DMS53 treated with DMSO at 0.1 percent for 48 hours (cell line): ENCODE measurements around the gene YY1.
"Not testable (repeated sequence)": the region's sequence is repeated elsewhere in the genome, so short reads cannot be mapped to it uniquely, and the experiment has no call there.

ENCODE experiments used
- DNase-seq: peaks from one replicate; lab custom pipeline; 2025; ENCODE audit not compliant: unreplicated experiment; lab: John Stamatoyannopoulos, UW

The YY1 gene

GRCh38 chr14:100238419-100239210, at the start of gene YY1:
Gene YY1 (plus strand): TSS chr14:100239144. CDS start chr14:100239245, 101 bp downstream.
- DNase-seq: peak; percentile 89

- DNase-seq: no peak
Measured at GRCh38 chr14:100190126-100190525, 48.8 kb upstream of the YY1 start.

GRCh38 chr14:100191584-100192249, 47.2 kb upstream of the YY1 start:
- DNase-seq: no peak

- DNase-seq: no peak
Measured at GRCh38 chr14:100192250-100192671, 46.7 kb upstream of the YY1 start.

- peak; percentile 92 for DNase-seq
Measured at GRCh38 chr14:100192672-100193416, 46.1 kb upstream of the YY1 start.

GRCh38 chr14:100193417-100194357, 45.3 kb upstream of the YY1 start:
- DNase-seq: no peak

GRCh38 chr14:100199240-100199860, 39.6 kb upstream of the YY1 start:
- no peak for DNase-seq

- DNase-seq: no peak
Measured at GRCh38 chr14:100200311-100200710, 38.6 kb upstream of the YY1 start.

- peak; percentile 38 for DNase-seq
Measured at GRCh38 chr14:100201701-100202100, 37.2 kb upstream of the YY1 start.

GRCh38 chr14:100202712-100203111, 36.2 kb upstream of the YY1 start:
- no peak for DNase-seq

- DNase-seq: no peak
Measured at GRCh38 chr14:100203146-100203545, 35.8 kb upstream of the YY1 start.

- DNase-seq: no peak
Measured at GRCh38 chr14:100203962-100204834, 34.7 kb upstream of the YY1 start.

- DNase-seq: not testable (repeated sequence)
Measured at GRCh38 chr14:100204835-100205167, 34.1 kb upstream of the YY1 start.

- not testable (repeated sequence) for DNase-seq
Measured at GRCh38 chr14:100207588-100207987, 31.4 kb upstream of the YY1 start.

- DNase-seq: not testable (repeated sequence)
Measured at GRCh38 chr14:100208136-100208535, 30.8 kb upstream of the YY1 start.

GRCh38 chr14:100211366-100211765, 27.6 kb upstream of the YY1 start:
- no peak for DNase-seq

GRCh38 chr14:100211893-100212292, 27.1 kb upstream of the YY1 start:
- no peak for DNase-seq

GRCh38 chr14:100212476-100213333, 26.2 kb upstream of the YY1 start:
- no peak for DNase-seq
